B cell (primary cell): ENCODE results near the gene TSPAN15. TPM values are rescaled to one million over a fixed set of nuclear protein-coding genes. Genes with fewer than 3 reads are reported as not detected.

Source experiments
- ATAC-seq: fragments of 200-7000 bp; cut with Tn5 transposase; one replicate; pipeline ENCODE4 v1.10.0; 2021; ENCODE audit warnings: low read depth, mild to moderate bottlenecking, moderate number of reproducible peaks, moderate library complexity
- CTCF ChIA-PET: fragments of 350-600 bp; sonication (Branson Sonifier 250); formaldehyde crosslinking; loops from one replicate; lab custom pipeline; 2021; ENCODE audit warnings: antibody characterized with exemption, inconsistent platforms; lab: Charles Lee
- POLR2A ChIA-PET: fragments of 350-600 bp; sonication (Branson Sonifier 250); formaldehyde crosslinking; loops from one replicate; lab custom pipeline; 2021; ENCODE audit warnings: antibody characterized with exemption; lab: Charles Lee
- DNase-seq: peaks from one replicate; pipeline ENCODE4 v3.0.0; 2013
- H2AFZ ChIP-seq: 2 replicates; pipeline ENCODE4 v1.6.1; 2012; ENCODE audit warnings: mild to moderate bottlenecking, low read depth, low read length; ENCODE audit not compliant: insufficient read depth, poor library complexity, severe bottlenecking
- H3K27ac ChIP-seq, 2 donors: 1 replicate in 1 of 2; 2 replicates in 1 of 2; pipeline ENCODE4 v1.5.1; 2012 to 2013; ENCODE audit warnings: low read length in 2 of 2, mild to moderate bottlenecking in 2 of 2, moderate library complexity in 1 of 2
- H3K27me3 ChIP-seq, 4 experiments: fragments of 200-600 bp in 1 of 4; sonication (generic) in 1 of 4; replicated peaks in 1 of 4; 1 replicate in 2 of 4; 2 replicates in 2 of 4; pipeline versions ENCODE4 v1.6.1 to v1.7.0; 2013 to 2016; ENCODE audit warnings: low read length in 3 of 4, mild to moderate bottlenecking in 2 of 4, mixed read lengths in 1 of 4, moderate library complexity in 1 of 4; ENCODE audit not compliant: insufficient read depth in 4 of 4, control insufficient read depth in 3 of 4; ENCODE audit errors: control extremely low read depth in 1 of 4
- H3K36me3 ChIP-seq, 2 experiments: replicated peaks in 1 of 2; 1 replicate in 1 of 2; 2 replicates in 1 of 2; pipeline versions ENCODE4 v1.6.1 to v1.7.1; 2013; ENCODE audit warnings: low read length in 1 of 2; ENCODE audit not compliant: insufficient read depth in 2 of 2, control insufficient read depth in 1 of 2; ENCODE audit errors: control extremely low read depth in 1 of 2, extremely low read depth in 1 of 2
- H3K4me1 ChIP-seq, 2 donors: fragments of 200-600 bp in 1 of 2; sonication (generic) in 1 of 2; 1 replicate in 1 of 2; 2 replicates in 1 of 2; pipeline versions ENCODE4 v1.5.1 to v1.6.1; 2013 to 2017; ENCODE audit warnings: low read length in 2 of 2; ENCODE audit not compliant: control insufficient read depth in 2 of 2, insufficient read depth in 2 of 2
- H3K4me2 ChIP-seq: replicated peaks from 2 replicates; pipeline ENCODE3; 2012; ENCODE audit warnings: mild to moderate bottlenecking, low read depth, low read length; ENCODE audit not compliant: poor library complexity, severe bottlenecking
- H3K4me3 ChIP-seq, 5 experiments: fragments of 200-600 bp in 1 of 5; sonication (generic) in 1 of 5; 1 replicate in 3 of 5; 2 replicates in 2 of 5; pipeline versions ENCODE4 v1.5.1 to v1.7.0; 2011 to 2016; ENCODE audit warnings: low read length in 4 of 5, mild to moderate bottlenecking in 4 of 5, low read depth in 2 of 5, control low read depth in 1 of 5, moderate library complexity in 1 of 5; ENCODE audit not compliant: insufficient read depth in 1 of 5; ENCODE audit errors: control extremely low read depth in 1 of 5, extremely low read depth in 1 of 5
- H3K79me2 ChIP-seq: fragments of 200-600 bp; sonication (generic); one replicate; pipeline ENCODE4 v1.6.0; 2016; ENCODE audit warnings: low read length; ENCODE audit not compliant: control insufficient read depth, insufficient read depth
- H3K9ac ChIP-seq: fragments of 200-600 bp; sonication (generic); 2 replicates; pipeline ENCODE4 v1.6.1; 2017; ENCODE audit warnings: mild to moderate bottlenecking, low read length, moderate library complexity
- H3K9me3 ChIP-seq, 3 donors: one replicate each; pipeline versions ENCODE4 v1.6.1 to v1.7.1; 2013; ENCODE audit warnings: low read length in 2 of 3; ENCODE audit not compliant: control insufficient read depth in 2 of 3, insufficient read depth in 1 of 3; ENCODE audit errors: control extremely low read depth in 1 of 3
- H4K20me1 ChIP-seq: 2 replicates; pipeline ENCODE4 v1.6.0; 2012; ENCODE audit warnings: mild to moderate bottlenecking, low read length; ENCODE audit not compliant: insufficient read depth, control insufficient read depth, poor library complexity, severe bottlenecking
- H3K27ac Mint-ChIP-seq: one replicate; pipeline ENCODE4 v1.8.0; 2021; ENCODE audit warnings: mixed read lengths
- H3K27me3 Mint-ChIP-seq: one replicate; pipeline ENCODE4 v1.8.0; 2021; ENCODE audit warnings: mixed read lengths
- H3K4me1 Mint-ChIP-seq: one replicate; pipeline ENCODE4 v1.8.0; 2021; ENCODE audit warnings: mixed read lengths
- H3K4me3 Mint-ChIP-seq: one replicate; pipeline ENCODE4 v1.8.0; 2021; ENCODE audit warnings: mixed read lengths
- H3K9me3 Mint-ChIP-seq: one replicate; pipeline ENCODE4 v1.8.0; 2022; ENCODE audit warnings: mixed read lengths; ENCODE audit not compliant: insufficient read depth
- CTCF ChIP-seq: fragments of 200-600 bp; IDR thresholded peaks from one replicate; pipeline ENCODE4 v1.8.0; 2022; ENCODE audit warnings: antibody characterized with exemption, mild to moderate bottlenecking
- EZH2 ChIP-seq: IDR thresholded peaks from 2 replicates; pipeline ENCODE4 v1.6.1; 2012; ENCODE audit warnings: borderline replicate concordance, low read depth, mild to moderate bottlenecking, moderate library complexity, low read length; ENCODE audit not compliant: insufficient read depth, poor library complexity, severe bottlenecking
- WGBS: methylation state at CpG from one replicate; pipeline ENCODE4 v1.1.5; 2013; ENCODE audit warnings: missing lambda C conversion rate; ENCODE audit not compliant: insufficient coverage; 5-methylcytosine and 5-hydroxymethylcytosine counted together
- intact Hi-C: fragments of 100-400 bp; cut with micrococcal nuclease; formaldehyde crosslinking; loops from one replicate; pipeline ENCODE4 v1.10.0; 2022
- polyA plus RNA-seq: library from polyadenylated mRNA; depleted of rRNA; stranded (reverse); fragments of >200 nt; gene quantifications from 2 replicates; pipeline ENCODE4 v1.2.3, GENCODE V29; 2012
- total RNA-seq, 2 donors: library from RNA; stranded (reverse); fragments of 120-200 nt in 1 of 2; gene quantifications; 1 replicate in 1 of 2; 2 replicates in 1 of 2; pipeline versions ENCODE4 v1.2.3 to v1.2.4, GENCODE V29; 2013 to 2022

TSPAN15 gene
- total and polyA plus RNA-seq, 2 donors (not counting 1 experiment from before 2014, with no cell fraction given) = 0.13 to 0.52 TPM

- Histone ChIP-seq H4K20me1 (no peaks in the 10 kb centered on the region), H2AFZ (no peak overlapping the region), H3K36me3 (no peaks in the 10 kb centered on the region), H3K79me2 (no peaks in the 10 kb centered on the region), H3K9ac (no peak overlapping the region), H3K4me2 (no peak overlapping the region), H3K4me1 (no peaks in the 10 kb centered on the region), H3K27me3 (no peaks in the 10 kb centered on the region), H3K9me3 (peaks cover 0 to 12% (median 0%) of the 10 kb centered on the region in 3 donors), H3K4me3 (no peak overlapping the region), H3K27ac (no peak overlapping the region)
- no peak overlapping the region for H3K27ac Mint-ChIP-seq
- WGBS = 90% methylated on average over 26 of the region's 30 CpGs
- ChIA-PET POLR2A (no interaction called here), CTCF (interaction anchor here (0.6 kb wide), 1 partner anchor 12 kb away, joined by 3 read pairs; no protein-coding TSS in a partner anchor)
- DNase-seq = no peak
- no peak overlapping the region for H3K4me3 Mint-ChIP-seq
- TF ChIP-seq EZH2 (no peak), CTCF (no peak)
- no peaks in the 10 kb centered on the region for H3K4me1 Mint-ChIP-seq
- no peak for ATAC-seq
- intact Hi-C loops = no loop called here
- no peaks in the 10 kb centered on the region for H3K27me3 Mint-ChIP-seq
- H3K9me3 Mint-ChIP-seq = no peaks in the 10 kb centered on the region
These were observed 43.6 kb downstream of the TSPAN15 start for GRCh38 chr10:69494626-69495558.

- Mint-ChIP-seq H3K27me3 (no peaks in the 10 kb centered on the region), H3K9me3 (no peaks in the 10 kb centered on the region), H3K4me3 (no peak overlapping the region), H3K27ac (no peak overlapping the region), H3K4me1 (no peaks in the 10 kb centered on the region)
- 97% methylated on average over 3 of the region's 3 CpGs for WGBS
- peaks cover 0 to 4% (median 0%) of the 10 kb centered on the region in 3 donors for H3K9me3 ChIP-seq
- no peaks in the 10 kb centered on the region for H3K4me1 ChIP-seq
- no peaks in the 10 kb centered on the region for H3K36me3 ChIP-seq
- TF ChIP-seq CTCF (no peak), EZH2 (no peak)
- H3K4me3 ChIP-seq = no peak overlapping the region
- ATAC-seq (no peak), DNase-seq (no peak)
- no peak overlapping the region for H3K27ac ChIP-seq
- H4K20me1 ChIP-seq = no peaks in the 10 kb centered on the region
- ChIA-PET CTCF (interaction anchor here (0.6 kb wide), 1 partner anchor 408 kb away, joined by 3 read pairs; no protein-coding TSS in a partner anchor), POLR2A (no interaction called here)
- H3K9ac ChIP-seq = no peak overlapping the region
- intact Hi-C loops = no loop called here
- no peaks in the 10 kb centered on the region for H3K79me2 ChIP-seq
- no peaks in the 10 kb centered on the region for H3K27me3 ChIP-seq
- no peak overlapping the region for H2AFZ ChIP-seq
- H3K4me2 ChIP-seq = no peak overlapping the region
These were observed 44.4 kb downstream of the TSPAN15 start for GRCh38 chr10:69495666-69496065.
